GM21447 (cell line): ENCODE measurements around the gene FOXK2.
"Not testable (repeated sequence)": the region's sequence is repeated elsewhere in the genome, so short reads cannot be mapped to it uniquely, and the experiment has no call there.

Experiments
- ATAC-seq: cut with Tn5 transposase; IDR thresholded peaks from one replicate; pipeline ENCODE4 v1.9.1; 2021; ENCODE audit not compliant: unreplicated experiment

FOXK2 gene

DNA sequence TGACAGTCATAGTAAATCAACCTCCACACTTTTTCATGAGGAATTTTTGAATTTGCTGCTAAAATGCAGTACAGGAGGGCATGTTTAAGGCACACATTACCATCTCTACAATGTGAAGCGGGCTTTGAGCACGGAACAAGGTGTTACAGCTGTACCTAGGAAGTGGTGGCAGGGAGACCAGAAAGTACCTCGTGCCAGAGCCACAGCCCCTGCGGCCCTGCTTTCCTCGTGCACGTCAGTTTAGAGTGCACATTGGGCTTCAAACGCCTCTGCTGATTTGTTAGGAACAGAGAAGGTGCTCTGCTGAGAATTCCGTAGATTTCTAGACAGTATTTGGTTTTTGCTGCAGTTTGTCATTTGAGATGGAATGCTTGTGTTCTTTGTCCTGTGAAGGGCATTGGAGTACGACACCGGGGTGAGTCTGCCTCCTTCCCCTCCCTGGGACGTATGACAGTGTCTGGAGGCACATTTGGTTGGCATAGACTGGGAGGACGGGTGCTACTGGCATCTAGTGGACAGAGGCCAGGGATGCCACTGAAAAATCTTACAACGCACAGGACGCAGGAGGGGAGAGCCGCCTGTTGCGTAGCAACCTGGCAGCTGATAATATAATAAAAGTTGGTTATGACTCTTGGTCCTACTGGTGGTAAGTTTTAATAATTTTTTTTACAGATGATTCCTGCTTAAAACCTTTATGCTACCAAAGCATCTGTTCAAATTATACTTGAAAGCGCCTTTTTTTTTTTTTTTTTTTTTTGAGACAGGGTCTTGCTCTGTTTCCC is 9.1 kb downstream of the FOXK2 start:
- ATAC-seq: no peak

DNA sequence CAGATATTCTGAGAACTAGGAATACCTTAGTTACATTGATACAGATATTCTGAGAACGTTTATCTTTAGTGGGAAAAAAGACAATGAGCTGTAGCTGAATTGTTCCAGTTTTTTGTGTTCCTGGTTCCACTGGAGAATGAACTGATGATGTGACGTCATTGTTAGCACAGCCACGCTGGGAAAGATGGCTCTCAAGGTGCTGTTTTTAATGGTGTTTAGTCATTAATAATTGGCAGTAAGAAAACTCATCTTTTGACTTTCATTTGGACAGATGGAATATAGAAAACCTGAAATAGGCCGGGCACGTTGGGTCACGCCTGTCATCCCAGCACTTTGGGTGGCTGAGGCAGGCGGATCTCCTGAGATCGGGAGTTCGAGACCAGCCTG is 10.4 kb downstream of the FOXK2 start:
- ATAC-seq: no peak

DNA sequence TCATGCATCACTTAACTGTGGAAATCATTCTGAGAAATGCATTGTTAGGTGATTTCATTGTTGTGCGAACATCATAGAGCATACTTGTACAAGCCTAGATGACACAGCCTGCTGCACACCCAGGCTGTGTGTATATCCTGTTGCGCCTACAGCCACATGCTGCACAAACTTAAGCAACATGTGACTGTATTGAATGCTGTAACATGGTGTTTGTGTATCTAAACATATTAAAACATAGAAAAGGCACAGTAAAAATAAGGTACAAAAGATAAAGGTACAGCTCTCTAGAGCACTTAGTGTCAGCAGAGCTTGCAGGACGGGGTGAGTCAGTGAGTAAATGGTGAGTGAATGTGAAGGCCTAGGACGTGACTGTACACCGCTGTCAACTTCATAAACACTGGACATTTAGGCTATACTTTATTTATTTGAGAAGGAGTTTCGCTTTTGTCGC is 11.9 kb downstream of the FOXK2 start:
- ATAC-seq: no peak

DNA sequence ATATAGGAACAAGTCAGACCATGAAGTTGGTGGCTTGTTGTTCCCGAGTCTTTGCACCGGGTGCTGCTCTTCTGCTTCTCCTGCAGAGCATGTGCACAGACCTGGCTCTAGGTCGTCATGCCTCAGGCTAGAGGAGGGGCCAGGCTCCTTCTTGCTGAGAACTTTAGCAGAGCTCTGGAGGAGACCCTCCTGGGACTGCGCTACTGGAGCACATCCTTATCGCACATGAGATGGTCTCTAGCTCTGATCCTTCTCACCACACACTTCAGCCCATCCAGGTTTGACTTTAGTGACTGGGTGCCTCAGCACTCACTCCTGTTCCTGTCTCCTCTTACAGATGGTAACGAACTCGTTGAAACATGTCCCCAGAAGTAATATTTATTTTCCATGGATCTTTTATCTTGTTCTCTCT is 14.9 kb downstream of the FOXK2 start:
- no peak for ATAC-seq

DNA sequence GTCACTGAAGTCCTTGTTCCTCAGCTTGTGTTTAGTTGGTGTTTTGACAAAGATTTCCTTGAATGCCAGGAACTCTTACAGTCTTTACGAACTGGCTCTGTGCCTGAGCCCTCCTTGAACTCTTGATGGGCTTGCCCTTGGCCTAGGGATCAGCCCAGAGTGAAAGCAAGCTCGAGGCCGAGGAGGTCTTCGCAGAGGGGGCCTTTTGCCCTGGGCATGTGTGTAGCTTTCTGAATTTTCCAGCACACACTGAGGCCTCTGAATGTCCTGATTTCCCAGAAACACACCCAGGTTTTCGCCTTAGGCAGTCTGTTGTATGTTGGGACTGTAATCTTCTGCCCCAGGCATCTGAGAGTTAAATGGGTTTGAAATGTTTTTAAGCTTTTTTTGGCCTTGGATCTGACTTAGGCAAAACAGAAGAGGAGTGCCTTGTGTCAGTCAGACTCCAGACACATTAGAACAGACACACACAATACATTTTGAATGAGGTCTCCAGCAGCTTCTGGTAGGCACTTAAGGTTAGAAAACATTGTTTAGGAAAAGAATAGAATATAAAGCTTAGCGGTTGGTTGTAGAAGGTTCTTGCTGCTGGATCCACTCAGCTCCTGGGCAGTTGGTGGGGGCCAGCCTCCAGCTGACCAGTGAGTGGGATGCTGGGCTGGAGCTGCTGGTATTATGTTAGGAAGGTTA is 17.1 kb downstream of the FOXK2 start:
- no peak for ATAC-seq

DNA sequence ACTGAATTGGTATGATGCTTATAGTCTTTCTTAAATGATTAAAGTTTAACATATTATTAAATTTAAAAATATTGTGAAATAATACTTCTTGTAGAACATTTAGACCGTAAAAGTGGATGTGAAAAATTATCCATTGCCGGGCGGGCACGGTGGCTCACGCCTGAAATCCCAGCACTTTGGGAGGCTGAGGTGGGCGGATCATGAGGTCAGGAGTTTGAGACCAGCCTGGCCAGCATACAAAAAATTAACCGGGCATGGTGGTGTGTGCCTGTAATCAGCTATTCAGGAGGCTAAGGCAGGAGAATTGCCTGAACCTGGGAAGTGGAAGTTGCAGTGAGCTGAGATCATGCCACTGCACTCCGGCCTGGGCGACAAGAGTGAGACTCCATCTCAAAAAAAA is 17.7 kb downstream of the FOXK2 start:
- ATAC-seq: not testable (repeated sequence)

DNA sequence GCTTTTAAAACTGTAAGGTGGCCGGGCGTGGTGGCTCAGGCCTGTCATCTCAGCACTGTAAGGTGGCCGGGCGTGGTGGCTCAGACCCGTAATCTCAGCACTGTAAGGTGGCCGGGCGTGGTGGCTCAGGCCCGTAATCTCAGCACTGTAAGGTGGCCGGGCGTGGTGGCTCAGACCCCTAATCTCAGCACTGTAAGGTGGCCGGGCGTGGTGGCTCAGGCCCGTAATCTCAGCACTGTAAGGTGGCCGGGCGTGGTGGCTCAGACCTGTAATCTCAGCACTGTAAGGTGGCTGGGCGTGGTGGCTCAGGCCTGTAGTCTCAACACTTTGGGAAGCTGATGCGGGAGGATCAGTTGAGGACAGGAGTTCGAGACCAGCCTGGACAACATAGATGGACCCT is 19.5 kb downstream of the FOXK2 start:
- ATAC-seq: not testable (repeated sequence)

DNA sequence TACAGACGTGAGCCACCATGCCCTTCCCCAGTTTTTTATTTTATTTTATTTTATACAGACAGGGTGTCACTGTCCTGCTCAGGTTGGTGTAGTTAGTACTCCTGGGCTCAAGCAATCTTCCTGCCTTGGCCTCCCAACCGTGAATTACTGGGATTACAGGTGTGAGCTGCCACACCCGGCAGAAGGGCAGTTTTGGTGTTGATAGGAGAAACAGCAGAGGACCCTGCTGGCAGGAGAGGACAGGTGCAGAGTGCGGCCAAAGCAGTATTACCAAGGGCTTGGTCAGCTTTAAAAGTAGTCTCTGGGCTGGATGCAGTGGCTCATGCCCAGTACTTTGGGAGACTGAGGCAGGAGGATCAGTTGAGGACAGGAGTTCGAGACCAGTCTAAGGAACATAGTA is 22.9 kb downstream of the FOXK2 start:
- no peak for ATAC-seq

DNA sequence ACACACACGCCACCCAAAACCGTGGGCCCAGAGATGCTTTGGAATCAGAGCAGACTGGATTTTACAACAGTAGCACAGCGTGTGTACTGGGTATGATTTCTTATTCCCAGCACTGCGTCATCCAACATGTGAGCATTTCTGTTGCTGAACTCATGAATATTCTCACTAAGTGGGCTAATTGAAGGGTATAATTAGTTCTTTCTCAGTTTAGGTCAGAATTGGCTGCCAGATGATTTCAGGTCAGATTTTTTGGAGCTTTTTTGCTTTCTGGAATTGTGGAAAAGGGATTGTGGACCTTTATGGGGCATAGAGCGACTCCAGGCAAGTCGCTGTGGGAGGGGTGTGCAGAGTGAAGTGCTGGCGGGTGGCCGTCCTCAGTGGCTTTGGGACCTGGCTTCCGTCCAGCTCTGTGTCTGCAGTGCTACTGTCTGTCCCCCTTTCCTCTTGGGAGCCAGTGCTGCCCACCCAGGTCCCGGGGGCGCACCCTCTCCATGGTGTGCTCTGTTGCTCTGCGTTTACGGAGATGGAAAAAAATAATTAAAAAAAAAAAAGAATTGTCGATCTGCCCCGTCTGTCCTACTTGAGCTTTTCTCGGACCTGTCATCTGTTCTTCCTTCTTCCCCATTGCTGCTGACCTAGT is 25.0 kb downstream of the FOXK2 start:
- ATAC-seq: no peak

DNA sequence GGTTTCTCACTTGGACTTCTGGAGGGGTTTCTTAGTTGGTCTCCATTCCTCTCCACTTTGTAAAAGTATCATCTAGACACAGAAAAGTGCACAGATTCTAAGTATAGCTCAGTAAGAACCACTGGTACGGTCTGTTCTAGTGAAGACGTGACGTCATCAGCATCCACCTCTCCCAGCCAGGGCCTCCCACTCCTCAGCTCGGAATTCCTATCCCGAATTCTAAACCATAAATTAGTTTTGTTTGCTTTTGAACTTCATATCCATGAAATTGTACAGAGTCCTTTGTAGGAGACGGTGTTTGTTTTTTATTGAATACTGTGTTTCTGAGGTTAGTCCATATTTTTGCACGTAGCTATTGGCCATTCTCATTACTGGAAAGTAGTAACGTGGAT is 25.5 kb downstream of the FOXK2 start:
- no peak for ATAC-seq

DNA sequence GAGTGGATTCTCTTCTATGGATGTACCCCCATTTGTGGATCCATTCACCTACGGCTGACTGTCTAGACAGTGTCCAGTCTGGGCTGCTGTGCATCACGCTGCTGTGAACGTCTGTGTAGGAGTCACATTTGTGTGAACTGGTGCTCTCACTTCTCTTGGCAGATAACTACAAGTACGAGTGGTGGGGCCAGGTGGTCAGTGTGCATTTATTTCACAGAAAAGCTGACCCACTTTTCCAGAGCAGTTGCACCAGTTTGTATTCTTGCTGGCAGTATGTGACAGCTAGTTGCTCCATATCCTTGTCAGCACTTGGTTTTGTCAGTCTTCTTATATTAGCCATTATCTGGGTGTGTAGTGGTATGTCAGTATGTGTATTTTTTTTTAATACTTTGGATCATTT is 28.4 kb downstream of the FOXK2 start:
- ATAC-seq: no peak

DNA sequence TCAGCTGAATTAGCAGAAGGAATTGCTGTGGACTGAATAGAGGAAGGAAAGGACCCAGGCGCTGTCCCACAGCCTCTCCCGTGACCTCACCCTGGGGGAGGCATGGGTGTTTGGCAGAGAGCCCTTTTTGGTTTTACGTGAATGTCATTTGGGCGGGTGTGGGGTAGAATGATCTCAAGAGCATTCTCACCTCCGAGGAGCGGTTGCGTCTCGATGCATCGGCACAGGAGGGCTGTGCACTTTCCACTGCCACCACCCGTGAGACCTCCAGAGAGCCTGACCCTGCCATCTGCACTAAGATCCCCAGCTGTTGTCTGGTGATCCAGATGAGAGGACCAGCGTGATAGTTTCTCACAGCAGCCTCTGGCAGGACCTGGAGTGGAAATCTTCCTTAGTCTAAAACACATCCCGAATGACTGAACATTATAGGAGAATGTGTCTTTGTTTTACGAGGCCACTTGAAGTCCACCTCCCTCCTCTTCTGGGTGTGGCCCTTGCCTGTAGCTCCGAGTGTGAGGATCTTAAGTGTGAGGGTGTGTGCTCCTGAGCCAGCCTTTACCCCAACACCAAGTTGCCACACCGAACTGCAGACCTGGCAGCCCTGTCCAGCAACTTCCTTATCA is 29.3 kb downstream of the FOXK2 start:
- ATAC-seq: no peak

DNA sequence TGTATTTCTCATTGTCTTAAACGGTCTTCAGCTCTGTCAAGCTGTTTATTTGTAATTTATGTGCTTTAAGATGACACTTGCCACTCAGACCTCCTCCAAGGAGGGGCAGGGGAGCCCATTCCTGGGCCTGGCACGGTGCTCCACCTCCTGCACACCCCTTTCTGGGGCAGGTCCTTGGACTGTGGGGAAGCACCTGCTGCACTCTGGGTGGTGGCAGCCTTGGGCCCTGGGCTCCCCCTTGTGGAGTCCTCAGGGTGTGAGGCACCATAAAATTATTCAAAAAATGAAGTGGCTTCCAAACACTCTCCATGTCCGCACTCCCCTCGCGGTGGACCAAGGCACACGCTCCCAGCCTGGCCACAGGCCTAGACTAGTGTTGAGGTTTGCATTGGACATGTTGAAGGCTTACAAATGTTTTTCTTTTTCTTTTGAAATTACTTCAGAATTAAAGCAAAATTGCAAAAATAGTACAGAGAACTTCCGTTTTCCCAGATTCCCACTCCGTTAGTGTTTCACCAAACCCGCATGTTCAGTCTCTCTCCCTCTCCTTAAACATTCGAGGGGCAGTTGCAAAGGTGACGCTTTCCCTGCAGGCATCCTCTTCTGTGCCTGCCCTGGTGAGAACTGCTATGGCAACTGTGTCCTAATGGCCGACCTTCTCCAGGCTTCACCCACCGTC is 32.4 kb downstream of the FOXK2 start:
- ATAC-seq: peak; percentile 79

DNA sequence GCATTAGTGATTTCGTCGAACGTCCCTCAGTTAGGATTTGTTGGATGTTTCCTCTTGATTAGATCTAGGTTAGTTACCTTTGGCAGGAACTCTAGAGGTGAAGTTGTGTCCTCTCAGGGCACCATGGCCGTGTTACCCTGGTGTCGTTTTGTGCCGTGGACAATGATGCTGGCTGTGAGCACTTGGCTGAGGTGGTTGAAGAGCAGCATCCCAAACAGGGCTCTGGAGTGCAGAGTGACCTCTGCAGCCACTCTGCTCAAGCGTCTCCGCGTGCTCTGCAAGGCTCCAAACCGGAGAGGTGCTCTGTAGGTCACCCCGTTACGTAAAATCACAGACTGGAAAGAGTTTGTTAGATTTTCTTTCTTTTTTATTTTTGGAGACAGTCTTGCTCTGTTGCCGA is 33.0 kb downstream of the FOXK2 start:
- no peak for ATAC-seq

DNA sequence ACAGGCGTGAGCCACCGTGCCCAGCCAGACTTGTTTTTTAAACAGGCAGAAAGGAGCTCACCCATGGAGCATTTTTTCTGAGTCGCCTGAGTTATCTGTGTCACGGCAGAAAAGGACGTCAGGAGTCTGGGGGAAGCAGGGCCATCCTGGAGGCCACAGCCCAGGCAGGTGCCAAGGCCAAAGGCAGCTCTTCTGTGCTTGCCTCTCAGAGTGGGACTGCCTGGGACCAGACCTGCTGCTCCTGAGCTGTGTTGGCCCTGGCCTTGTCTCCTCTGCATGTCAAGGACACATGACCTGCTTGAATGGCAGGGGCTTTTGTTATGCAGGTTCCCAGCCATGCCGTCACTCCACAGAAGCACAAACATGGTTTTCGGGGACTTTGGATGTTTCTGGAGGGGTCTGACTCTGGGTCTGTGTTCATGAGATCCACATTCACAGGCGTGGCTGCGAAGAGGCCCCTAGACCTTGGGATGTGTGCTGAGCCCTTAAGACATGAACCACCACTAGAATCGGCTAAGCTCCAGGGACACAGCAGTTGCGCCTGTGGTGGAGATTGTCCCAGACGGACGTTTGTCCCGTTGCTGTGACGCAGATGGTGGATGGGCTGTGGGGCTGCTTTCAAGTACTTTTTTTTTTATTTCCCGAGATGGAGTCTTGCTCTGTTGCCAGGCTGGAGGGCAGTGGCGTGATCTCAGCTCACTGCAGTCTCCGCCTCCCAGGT is 33.8 kb downstream of the FOXK2 start:
- no peak for ATAC-seq

DNA sequence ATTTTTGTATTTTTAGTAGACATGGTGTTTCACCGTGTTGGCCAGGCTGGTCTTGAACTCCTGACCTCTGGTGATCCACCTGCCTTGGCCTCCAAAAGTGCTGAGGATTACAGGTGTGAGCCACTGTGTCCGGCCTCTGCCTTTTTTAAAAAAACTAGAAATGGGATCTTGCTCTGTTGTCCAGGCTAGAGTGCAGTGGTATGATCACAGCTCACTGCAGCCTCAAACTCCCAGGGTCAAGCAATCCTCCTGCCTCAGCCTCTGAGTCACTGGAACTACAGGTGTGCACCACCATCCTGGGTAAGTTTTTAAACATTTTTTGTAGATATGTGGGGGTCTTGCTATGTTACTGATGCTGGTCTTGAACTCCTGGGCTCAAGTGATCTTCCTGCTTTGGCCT is 38.0 kb downstream of the FOXK2 start:
- ATAC-seq: not testable (repeated sequence)

DNA sequence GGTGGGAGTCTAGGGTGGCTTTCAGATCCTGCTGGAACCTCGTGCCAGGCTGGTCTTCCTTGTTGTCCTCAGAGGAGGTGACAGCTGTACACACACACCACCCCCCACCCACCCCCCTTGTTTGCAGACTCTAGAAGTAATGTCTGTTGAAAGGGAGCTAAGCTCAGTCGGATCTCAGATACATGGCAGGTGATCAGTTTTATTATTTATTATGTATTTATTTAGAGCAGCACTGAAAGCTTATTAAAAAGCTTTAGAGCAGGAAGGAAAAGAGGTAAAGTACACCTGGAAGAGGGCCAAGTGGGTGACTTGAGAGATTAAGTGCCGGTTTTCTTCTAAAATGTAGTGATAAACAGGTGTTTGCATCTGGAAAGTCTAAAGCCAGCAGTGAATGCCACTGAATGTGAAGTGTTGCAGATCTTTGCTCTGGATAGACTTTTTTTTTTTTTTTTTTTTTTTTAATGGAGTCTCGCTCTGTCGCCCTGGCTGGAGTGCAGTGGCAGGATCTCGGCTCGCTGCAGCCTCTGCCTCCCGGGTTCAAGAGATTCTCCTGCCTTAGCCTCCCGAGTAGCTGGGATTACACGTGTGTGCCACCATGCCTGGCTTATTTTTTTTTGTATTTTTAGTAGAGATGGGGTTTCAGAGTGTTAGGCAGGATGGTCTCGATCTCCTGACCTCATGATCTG is 40.2 kb downstream of the FOXK2 start:
- ATAC-seq: no peak

DNA sequence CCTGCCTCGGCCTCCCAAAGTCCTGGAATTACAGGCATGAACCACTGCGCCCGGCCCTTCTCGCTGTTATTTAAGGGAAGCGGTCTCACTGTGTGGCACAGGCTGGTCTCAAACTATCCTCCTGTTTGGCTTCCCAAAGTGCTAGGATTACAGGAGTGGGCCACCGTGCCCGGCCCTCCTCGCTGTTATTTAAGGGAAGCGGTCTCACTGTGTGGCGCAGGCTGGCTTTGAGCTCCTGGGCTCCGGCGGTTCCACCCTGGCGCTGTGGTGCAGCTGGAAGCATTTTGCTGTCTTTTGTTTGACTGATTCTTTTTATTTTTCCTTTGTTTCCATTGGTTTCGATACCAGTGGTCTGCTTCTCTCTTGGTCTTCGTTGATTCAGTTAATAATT is 40.7 kb downstream of the FOXK2 start:
- no peak for ATAC-seq

DNA sequence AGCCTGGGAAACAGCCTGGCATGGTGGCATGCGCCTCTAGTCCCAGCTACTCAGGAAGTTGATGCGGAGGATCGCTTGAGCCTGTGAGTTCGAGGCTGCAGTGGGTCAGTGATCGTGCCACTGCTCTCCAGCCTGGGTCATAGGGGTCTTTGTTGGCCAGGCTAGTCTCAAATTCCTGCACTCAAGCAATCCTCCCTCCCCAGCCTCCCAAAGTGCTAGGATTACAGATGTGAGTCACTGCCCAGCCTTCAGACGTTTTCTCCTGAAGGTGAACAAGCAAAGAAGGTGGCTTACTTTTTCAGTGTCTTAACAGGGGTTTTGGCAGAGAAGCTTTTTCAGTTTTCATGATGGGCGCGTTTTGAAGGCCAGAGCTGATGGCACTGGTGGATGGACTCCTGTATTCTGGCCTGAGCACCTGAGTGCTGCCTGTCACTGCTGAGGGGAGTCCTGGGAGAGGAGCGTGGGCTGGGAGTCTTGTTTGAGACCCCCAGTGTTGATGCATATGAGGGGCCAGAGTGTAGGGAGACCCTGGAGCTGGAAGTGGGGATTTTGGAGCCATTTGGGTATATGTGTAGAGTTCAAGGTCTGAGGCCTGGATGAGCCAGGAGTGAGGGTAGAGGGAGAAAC is 41.4 kb downstream of the FOXK2 start:
- no peak for ATAC-seq
